ENCODE measurements around the gene MAMSTR.
"Not testable (repeated sequence)": the region's sequence is repeated elsewhere in the genome, so short reads cannot be mapped to it uniquely, and the experiment has no call there.

The MAMSTR gene

GRCh38 chr19:48719263-48720171 is at the start of gene MAMSTR:
Gene MAMSTR, minus strand, starts transcription at chr19:48719725. Its CDS starts 694 bp downstream, at chr19:48719031.
- DNase-seq (ENCODE audit: low read depth, low spot score), result no peak

- no peak for DNase-seq (ENCODE audit: low read depth, low spot score)
These were observed 49.6 kb upstream of the MAMSTR start for GRCh38 chr19:48768994-48769713.

GRCh38 chr19:48768171-48768753 is 48.7 kb upstream of the MAMSTR start:
- not testable (repeated sequence) for DNase-seq (ENCODE audit: low read depth, low spot score)

- DNase-seq (ENCODE audit: low read depth, low spot score), result not testable (repeated sequence)
These were observed 46.3 kb upstream of the MAMSTR start for GRCh38 chr19:48765816-48766215.

GRCh38 chr19:48760504-48761205 is 41.1 kb upstream of the MAMSTR start:
- no peak for DNase-seq (ENCODE audit: low read depth, low spot score)

GRCh38 chr19:48757741-48758144 is 38.2 kb upstream of the MAMSTR start:
- no peak for DNase-seq (ENCODE audit: low read depth, low spot score)

- DNase-seq (ENCODE audit: low read depth, low spot score), result no peak
These were observed 37.7 kb upstream of the MAMSTR start for GRCh38 chr19:48757089-48757675.

- no peak for DNase-seq (ENCODE audit: low read depth, low spot score)
These were observed 37.2 kb upstream of the MAMSTR start for GRCh38 chr19:48756686-48757085.

- DNase-seq (ENCODE audit: low read depth, low spot score), result no peak
These were observed 36.7 kb upstream of the MAMSTR start for GRCh38 chr19:48756212-48756611.

- no peak for DNase-seq (ENCODE audit: low read depth, low spot score)
These were observed 36.3 kb upstream of the MAMSTR start for GRCh38 chr19:48755787-48756186.

GRCh38 chr19:48755084-48755641 is 35.6 kb upstream of the MAMSTR start, which contains the start of gene FGF21:
Gene FGF21, plus strand, starts transcription at chr19:48755524. Its CDS starts 713 bp downstream, at chr19:48756237.
- DNase-seq (ENCODE audit: low read depth, low spot score), result no peak

GRCh38 chr19:48752496-48753365 is 33.2 kb upstream of the MAMSTR start, which contains the start of gene FUT1:
Gene FUT1, minus strand, starts transcription at chr19:48752641. Its CDS starts 1,360 bp downstream, at chr19:48751281.
- DNase-seq (ENCODE audit: low read depth, low spot score), result peak; percentile 43

- DNase-seq (ENCODE audit: low read depth, low spot score), result no peak
These were observed 32.4 kb upstream of the MAMSTR start for GRCh38 chr19:48751845-48752495.

GRCh38 chr19:48750771-48751504 is 31.4 kb upstream of the MAMSTR start:
- DNase-seq (ENCODE audit: low read depth, low spot score), result no peak

GRCh38 chr19:48750351-48750750 is 30.8 kb upstream of the MAMSTR start:
- DNase-seq (ENCODE audit: low read depth, low spot score), result no peak

GRCh38 chr19:48749571-48750198 is 30.2 kb upstream of the MAMSTR start:
- no peak for DNase-seq (ENCODE audit: low read depth, low spot score)

GRCh38 chr19:48746738-48747575 is 27.4 kb upstream of the MAMSTR start, which contains the start of gene IZUMO1:
Gene IZUMO1, minus strand, starts transcription at chr19:48746909. Its CDS starts 1,050 bp downstream, at chr19:48745859.
- peak; percentile 95 for DNase-seq (ENCODE audit: low read depth, low spot score)
